ENCODE data around the gene OR5K4. TPM values are rescaled to one million over a fixed set of nuclear protein-coding genes. Genes with fewer than 3 reads are reported as not detected.

Gene OR5K4
- total and polyA plus RNA-seq, 10 of the 15 experiments (the other 5 are each of a cell fraction or from before 2014, with no cell fraction given) = 2.1 TPM; not detected in 9

- TF ChIP-seq ZBTB11 (CRISPR knock-in tag; IDR thresholded peaks at IDR 0.05) (no peak), NR2C2 (IDR thresholded peaks at IDR 0.05; ENCODE audit: borderline replicate concordance, control insufficient read depth, insufficient read length, low read depth) (no peak), MYC (IDR thresholded peaks at IDR 0.05; ENCODE audit: insufficient read depth, insufficient read length, insufficient replicate concordance, low read length, severe bottlenecking) (no peak), IRF5 (IDR thresholded peaks at IDR 0.05; ENCODE audit: borderline replicate concordance) (no peak), BMI1 (IDR thresholded peaks at IDR 0.05; ENCODE audit: borderline replicate concordance) (no peak)
Measured at GRCh38 chr3:98328933-98329332, 24.7 kb upstream of the OR5K4 start (continued).

All from GM12878 (cell line).